Lung microvascular endothelial cell (primary cell): ENCODE measurements around the gene CDH22. TPM values are rescaled to one million over a fixed set of nuclear protein-coding genes. Genes with fewer than 3 reads are reported as not detected.

Source experiments
- DNase-seq, 2 donors: peaks; one replicate each; pipeline versions ENCODE4 v3.0.0 to v3.0.0-alpha.2; 2010; ENCODE audit warnings: low read depth in 2 of 2
- total RNA-seq: library from RNA; depleted of rRNA; stranded (reverse); fragments of >200 nt; gene quantifications from 2 replicates; pipeline ENCODE4 v1.2.1, GENCODE V29; 2014

The CDH22 gene
- total RNA-seq, 1 donor from 2014 or later, result 0.79 TPM

DNA sequence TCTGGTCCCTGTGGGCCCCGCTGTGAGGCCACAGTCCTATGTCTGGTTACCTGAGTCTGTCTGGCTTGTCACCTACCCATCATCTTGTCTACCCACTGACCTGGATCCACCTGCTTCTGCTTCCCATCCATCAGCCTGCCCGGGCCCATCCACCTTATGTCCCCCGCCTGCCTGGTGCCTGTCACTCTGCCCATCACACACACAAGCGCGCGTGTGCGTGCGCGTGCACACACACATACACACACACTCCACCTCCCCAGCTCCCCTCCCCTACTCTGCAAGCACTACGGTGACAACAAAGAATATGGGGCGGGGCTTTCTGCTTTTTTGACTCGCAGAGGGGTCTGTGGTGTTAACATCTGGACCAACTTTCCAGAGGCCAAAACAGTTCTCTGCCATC is 8.0 kb downstream of the CDH22 start:
- no peak for DNase-seq

DNA sequence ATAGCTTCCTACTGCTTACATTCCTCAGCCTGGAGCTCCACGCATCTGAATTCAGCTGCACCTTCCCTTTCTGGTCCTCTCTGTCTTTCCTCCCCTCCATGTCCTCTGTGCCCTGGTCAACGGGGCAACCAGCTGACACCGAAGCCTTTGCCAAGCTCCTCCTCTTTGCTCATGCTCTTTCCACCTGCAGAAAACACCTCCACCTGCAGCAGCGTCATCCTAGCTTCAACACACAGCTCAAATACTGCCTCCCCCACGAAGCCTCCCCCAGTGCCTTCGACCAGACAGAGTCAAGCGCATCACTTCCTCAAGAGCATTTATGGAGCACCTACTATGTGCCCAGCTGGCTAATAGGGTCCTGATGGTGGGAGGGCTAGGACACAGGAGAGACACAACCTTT is 9.2 kb downstream of the CDH22 start:
- no peak for DNase-seq

DNA sequence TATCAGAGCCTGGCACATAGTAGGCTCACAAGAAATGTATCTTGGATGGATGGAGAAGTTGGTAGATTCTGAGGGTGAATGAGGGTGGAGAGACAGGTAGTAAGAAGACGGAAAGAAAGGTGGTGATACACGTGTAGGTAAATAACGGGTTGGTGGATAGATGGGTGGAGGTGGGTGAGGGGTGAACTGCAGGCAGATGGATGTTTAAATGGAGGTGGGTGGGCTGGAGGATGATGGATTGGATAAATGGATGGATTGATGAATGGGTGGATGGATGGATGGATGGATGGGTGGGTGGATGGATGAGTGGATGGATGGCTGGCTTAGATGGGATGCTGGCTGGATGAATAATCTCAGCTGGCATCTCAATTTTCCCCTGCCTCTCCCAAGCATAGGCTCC is 9.9 kb downstream of the CDH22 start:
- DNase-seq, result no peak

- DNase-seq, result no peak
Observed at GRCh38 chr20:46296526-46297250, 11.6 kb downstream of the CDH22 start.

DNA sequence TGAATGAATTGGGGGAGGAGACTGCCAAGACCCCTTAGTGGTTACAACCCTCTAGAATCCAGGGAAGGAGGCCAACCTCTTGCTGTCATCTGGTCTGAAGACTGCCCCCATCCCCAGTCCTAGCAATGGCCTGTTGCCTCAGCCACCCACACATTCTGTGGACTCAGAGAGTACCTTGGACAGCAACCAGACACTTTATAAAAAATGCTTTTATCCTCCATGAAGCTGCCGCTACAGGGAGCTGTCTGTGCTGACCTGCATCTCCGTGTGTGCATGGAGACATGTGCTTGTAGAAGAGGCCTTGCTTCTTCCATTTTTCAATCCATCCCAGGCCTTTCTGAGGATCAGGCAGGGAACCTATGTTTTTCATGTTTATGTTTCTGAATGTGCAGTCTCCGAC is 15.2 kb downstream of the CDH22 start:
- peak; percentile 57 to 66 for DNase-seq

- DNase-seq, result no peak
Observed at GRCh38 chr20:46291401-46291800, 16.9 kb downstream of the CDH22 start.

DNA sequence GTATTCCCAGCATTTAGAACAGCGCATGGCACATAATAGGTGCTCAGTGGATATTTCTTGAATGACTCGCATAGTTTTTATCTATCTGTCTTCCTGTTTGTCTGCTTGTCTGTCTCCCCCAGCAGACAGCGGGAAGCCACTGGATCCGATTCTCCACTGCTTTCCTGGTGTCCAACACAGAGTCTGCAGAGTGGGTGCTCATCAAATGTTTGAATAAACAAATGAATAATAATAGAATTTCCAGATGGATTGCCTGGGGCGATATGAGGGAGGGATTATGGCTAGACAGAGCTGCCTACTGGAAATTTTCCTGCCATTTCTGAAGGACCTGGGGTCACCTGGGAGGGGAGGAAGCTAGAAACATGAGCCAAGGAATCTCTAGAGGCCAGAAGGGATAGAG is 18.9 kb downstream of the CDH22 start:
- no peak for DNase-seq

- DNase-seq, result no peak
Observed at GRCh38 chr20:46286977-46287376, 21.3 kb downstream of the CDH22 start.

DNA sequence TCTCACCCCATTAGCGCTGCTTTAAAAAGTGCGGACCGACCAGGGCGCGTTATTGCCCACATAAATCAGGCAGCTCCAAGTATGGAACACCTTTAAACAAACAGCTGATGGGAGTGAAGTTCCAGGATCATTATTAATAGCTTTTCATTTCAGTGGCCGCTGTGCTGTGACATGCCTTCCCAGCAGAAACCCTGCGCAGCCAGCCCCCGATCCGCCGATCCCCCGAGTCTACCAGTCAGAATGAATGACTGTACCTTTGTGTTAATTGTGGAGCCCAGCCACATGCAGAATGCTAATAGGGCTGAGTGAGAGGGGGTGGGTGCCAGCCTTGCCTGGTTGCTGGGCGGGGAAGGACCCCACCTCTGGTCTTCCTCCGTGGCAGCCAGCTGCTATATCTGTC is 21.9 kb downstream of the CDH22 start:
- DNase-seq, result no peak

DNA sequence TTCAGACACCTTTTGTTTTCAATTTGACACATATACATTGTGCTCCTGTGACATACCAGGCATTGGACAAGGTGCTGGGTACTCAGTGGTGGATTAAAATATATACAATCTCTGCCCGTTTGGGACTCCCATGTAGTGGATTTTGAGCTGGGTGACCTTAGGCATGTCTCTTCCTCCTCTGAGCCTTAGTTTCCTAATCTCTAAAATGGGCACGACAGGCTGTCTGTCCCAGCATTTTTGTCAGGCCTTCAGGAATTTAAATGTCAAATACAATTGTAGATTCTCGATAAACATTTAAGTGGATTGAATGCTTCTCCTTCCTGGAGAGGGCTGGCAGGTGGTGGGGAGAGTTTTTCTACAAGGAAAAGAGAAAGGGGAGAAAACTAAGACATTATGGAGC is 22.6 kb downstream of the CDH22 start:
- no peak for DNase-seq

- no peak for DNase-seq
Observed at GRCh38 chr20:46285072-46285471, 23.2 kb downstream of the CDH22 start.

DNA sequence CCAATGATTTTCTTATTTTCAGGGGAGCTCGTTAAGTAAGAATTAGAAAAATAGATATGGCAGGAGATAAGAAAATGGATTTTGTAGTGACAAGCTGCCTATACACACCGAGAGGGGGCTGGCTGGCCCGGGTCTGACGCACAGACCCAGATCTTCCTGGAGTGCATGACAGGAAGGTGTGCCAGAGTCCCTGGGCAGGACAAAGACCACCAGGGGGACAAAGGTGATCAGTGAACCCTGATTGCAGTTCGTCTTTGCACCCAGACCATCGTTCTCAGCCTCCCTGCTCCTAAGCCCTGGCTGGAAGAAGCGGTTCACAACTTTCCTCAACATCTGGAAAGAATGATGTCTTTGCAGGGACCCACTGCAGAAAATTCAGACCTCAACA is 24.3 kb downstream of the CDH22 start:
- no peak for DNase-seq

GRCh38 chr20:46283426-46284039 is 24.8 kb downstream of the CDH22 start:
- no peak for DNase-seq

- DNase-seq, result no peak
Observed at GRCh38 chr20:46282669-46283068, 25.6 kb downstream of the CDH22 start.

GRCh38 chr20:46279103-46279502 is 29.2 kb downstream of the CDH22 start:
- no peak for DNase-seq

GRCh38 chr20:46277602-46278001 is 30.7 kb downstream of the CDH22 start:
- no peak for DNase-seq

- no peak for DNase-seq
Observed at GRCh38 chr20:46276531-46276930, 31.8 kb downstream of the CDH22 start.

DNA sequence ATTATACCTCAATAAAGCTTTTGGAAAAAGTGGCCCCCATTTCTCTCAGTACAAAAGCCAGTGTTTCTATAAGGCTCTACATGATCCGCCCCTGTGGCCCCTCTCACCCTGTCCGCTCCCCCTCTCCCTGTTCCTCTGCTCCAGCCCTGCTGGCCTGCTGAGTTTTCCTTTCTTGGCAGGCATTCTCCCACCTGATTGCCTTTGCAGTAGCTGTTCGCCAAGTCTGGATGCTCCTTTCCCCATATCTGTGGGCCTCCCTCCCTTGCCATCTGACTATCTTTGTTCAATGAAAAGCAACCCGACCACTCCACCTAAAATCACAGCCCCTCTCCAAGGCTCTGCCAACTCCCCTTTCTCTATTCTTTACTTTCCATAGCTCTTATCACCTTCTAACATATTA is 33.2 kb downstream of the CDH22 start:
- no peak for DNase-seq

GRCh38 chr20:46273717-46274116 is 34.6 kb downstream of the CDH22 start:
- no peak for DNase-seq

- no peak for DNase-seq
Observed at GRCh38 chr20:46272389-46273047, 35.8 kb downstream of the CDH22 start.

GRCh38 chr20:46270977-46271744 is 37.1 kb downstream of the CDH22 start:
- no peak for DNase-seq

DNA sequence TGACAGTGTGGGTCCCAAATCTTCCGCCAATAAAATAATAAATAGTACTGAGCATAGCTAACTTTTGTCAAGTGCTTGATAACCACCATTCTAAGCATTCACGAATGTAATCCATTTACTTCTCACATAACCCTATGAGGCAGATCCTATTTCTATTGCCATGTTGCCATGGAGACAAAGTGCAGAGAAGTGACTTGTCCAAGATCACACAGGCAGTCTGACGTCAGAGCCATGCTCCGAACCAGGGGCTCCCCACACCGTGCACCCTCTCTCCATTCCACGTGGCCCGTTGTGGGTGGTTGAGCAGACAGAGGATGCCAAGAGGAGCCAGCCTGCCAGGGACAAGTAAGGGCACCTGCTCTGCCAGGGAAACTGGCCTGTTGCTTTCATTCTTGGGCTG is 38.9 kb downstream of the CDH22 start:
- no peak for DNase-seq
